Pancreas (tissue), 10 donors: Measurements from ENCODE around the gene DLG3. TPM values are rescaled to one million over a fixed set of nuclear protein-coding genes. Genes with fewer than 3 reads are reported as not detected.
A peak's percentile ranks its signal among the peaks of the same experiment; 100 is the strongest.

Experiments
- ATAC-seq, 4 donors: fragments of 200-7000 bp; cut with Tn5 transposase; one replicate each; pipeline versions ENCODE4 v1.8.0 to v1.9.1; 2020; ENCODE audit warnings: mild to moderate bottlenecking in 4 of 4, moderate library complexity in 4 of 4
- DNase-seq, 6 donors: peaks; one replicate each; pipeline ENCODE4 v3.0.0-alpha.2; 2020
- FAIRE-seq: peaks from 2 replicates; lab custom pipeline; 2012; peaks lifted over from hg19 to GRCh38; lab: Jason Lieb, UNC
- H3K27ac ChIP-seq, 4 donors: fragments of 200-600 bp; sonication (generic); 1 replicate in 3 of 4; 2 replicates in 1 of 4; pipeline versions ENCODE4 v1.5.0 to v1.8.0; 2020
- H3K27me3 ChIP-seq, 4 donors: fragments of 200-600 bp; one replicate each; pipeline ENCODE4 v1.8.0; 2021
- H3K36me3 ChIP-seq, 3 donors: fragments of 200-600 bp; sonication (generic) in 1 of 3; one replicate each; pipeline versions ENCODE4 v1.5.0 to v1.8.0; 2020 to 2021
- H3K4me1 ChIP-seq, 3 donors: fragments of 200-600 bp; one replicate each; pipeline ENCODE4 v1.8.0; 2021
- H3K4me3 ChIP-seq, 4 donors: fragments of 200-600 bp; sonication (generic) in 2 of 4; one replicate each; pipeline versions ENCODE4 v1.5.0 to v1.8.0; 2020 to 2021
- H3K9me3 ChIP-seq, 4 donors: fragments of 200-600 bp; one replicate each; pipeline ENCODE4 v1.8.0; 2021
- WGBS, 2 donors: extraction: QIAGEN DNeasy Blood & Tissue Kit; methylation state at CpG; one replicate each; pipeline ENCODE4 v1.1.7; 2013; 5-methylcytosine and 5-hydroxymethylcytosine counted together
- intact Hi-C, 3 donors: fragments of 100-400 bp; cut with DNase I; formaldehyde crosslinking; loops; one replicate each; pipeline versions ENCODE4 v1.11.1 to v1.14.2; 2022
- polyA plus RNA-seq, 2 donors: library from polyadenylated mRNA; stranded (reverse); fragments of 200-250 nt; gene quantifications; one replicate each; pipeline ENCODE4 v1.2.3, GENCODE V29; 2013
- total RNA-seq, 6 donors: library from RNA; stranded (reverse); fragmentation: NEBNext Ultra II Directional in 4 of 6; extraction: Animal tissue kit (Norgen Biotek cat#: 25700) in 4 of 6; gene quantifications; one replicate each; pipeline versions ENCODE4 v1.2.1 to v1.2.4, GENCODE V29; 2021 to 2023
- TF ChIP-seq, protein P1 (sequence below), 4 donors: fragments of 200-600 bp; sonication (generic) in 3 of 4; IDR thresholded peaks; one replicate each; pipeline versions ENCODE4 v1.5.0 to v1.8.0; 2021; ENCODE audit warnings: antibody characterized with exemption in 4 of 4
- donor health status: healthy with polysubstance abuse.
- donor health status: DM: no; HTN: no; CAD: no; lungs with moderate emphysema.
- donor health status: DM: no; HTN: no; CAD: no.
- donor health status: control.
- donor health status: control.
- donor health status: Bipolar disorder and iron deficiency.
- donor health status: DM: yes; HTN: yes; CAD: no.
- donor health status: DM: no; HTN: no; CAD: no.
- donor health status: DM: no; HTN: no; CAD: no.
- donor health status: DM: yes; HTN: yes; CAD: no.

Gene DLG3
- total and polyA plus RNA-seq, 8 donors, result 18.7 to 55.7 (median 43.2) TPM

DNA sequence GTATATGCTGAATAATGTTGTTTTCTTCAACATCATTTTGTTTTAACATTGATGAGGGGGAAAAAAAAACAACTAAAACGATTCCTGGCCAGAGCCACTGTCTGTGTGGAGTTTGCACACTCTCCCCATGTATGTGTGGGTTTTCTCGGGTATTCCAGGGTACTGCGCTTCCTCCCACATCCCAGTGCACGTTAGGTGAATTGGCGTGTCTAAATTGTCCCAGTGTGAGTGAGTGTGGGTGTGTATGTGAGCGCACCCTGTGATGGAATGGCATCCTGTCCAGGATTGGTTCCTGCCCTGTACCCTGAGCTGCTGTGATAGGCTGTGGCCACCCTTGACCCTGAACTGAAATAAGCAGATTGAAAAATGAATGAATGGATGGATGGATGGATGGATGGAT, 2.4 kb upstream of the DLG3 start:
- no peaks in the 10 kb centered on the region for H3K9me3 ChIP-seq
- TF ChIP-seq, protein P1, sequence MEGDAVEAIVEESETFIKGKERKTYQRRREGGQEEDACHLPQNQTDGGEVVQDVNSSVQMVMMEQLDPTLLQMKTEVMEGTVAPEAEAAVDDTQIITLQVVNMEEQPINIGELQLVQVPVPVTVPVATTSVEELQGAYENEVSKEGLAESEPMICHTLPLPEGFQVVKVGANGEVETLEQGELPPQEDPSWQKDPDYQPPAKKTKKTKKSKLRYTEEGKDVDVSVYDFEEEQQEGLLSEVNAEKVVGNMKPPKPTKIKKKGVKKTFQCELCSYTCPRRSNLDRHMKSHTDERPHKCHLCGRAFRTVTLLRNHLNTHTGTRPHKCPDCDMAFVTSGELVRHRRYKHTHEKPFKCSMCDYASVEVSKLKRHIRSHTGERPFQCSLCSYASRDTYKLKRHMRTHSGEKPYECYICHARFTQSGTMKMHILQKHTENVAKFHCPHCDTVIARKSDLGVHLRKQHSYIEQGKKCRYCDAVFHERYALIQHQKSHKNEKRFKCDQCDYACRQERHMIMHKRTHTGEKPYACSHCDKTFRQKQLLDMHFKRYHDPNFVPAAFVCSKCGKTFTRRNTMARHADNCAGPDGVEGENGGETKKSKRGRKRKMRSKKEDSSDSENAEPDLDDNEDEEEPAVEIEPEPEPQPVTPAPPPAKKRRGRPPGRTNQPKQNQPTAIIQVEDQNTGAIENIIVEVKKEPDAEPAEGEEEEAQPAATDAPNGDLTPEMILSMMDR (IDR thresholded peaks at IDR 0.05), result no peak
- no peaks in the 10 kb centered on the region for H3K4me1 ChIP-seq
- no peak for FAIRE-seq
- H3K36me3 ChIP-seq, result no peaks in the 10 kb centered on the region
- no peak for DNase-seq
- intact Hi-C loops, result loop anchor here in 1 of 3 donors (10.0 kb wide), 1 partner anchor 113 kb away; no protein-coding TSS in a partner anchor
- ATAC-seq, result no peak
- WGBS, 2 donors, result 43 to 51% methylated on average over 6 of the region's 6 CpGs
- no peak overlapping the region for H3K4me3 ChIP-seq
- no peak overlapping the region for H3K27ac ChIP-seq
- H3K27me3 ChIP-seq, result peaks cover 0 to 11% (median 0%) of the 10 kb centered on the region in 4 donors

DNA sequence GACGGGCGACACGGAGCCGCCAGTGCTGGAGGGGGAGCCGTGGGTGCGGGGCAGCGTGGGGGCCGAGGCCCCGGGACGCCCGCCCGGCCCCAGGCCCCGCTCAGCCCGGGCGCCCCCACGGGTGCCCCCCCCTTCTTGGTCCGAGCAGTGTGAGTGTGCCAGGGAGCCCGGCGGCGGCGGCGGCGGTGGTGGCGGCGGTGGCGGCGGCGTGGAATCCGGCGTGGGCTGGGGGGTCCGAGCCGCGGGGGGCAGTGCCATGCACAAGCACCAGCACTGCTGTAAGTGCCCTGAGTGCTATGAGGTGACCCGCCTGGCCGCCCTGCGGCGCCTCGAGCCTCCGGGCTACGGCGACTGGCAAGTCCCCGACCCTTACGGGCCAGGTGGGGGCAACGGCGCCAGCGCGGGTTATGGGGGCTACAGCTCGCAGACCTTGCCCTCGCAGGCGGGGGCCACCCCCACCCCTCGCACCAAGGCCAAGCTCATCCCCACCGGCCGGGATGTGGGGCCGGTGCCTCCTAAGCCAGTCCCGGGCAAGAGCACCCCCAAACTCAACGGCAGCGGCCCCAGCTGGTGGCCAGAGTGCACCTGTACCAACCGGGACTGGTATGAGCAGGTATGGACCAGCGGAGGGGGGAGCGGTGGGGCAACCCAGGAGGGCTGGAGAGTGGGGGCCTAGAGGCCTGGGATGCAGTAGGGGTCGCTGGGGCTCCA, 466 bp downstream of the DLG3 start:
- H3K36me3 ChIP-seq, result no peaks in the 10 kb centered on the region
- no peaks in the 10 kb centered on the region for H3K4me1 ChIP-seq
- no peaks in the 10 kb centered on the region for H3K9me3 ChIP-seq
- TF ChIP-seq, protein P1 (IDR thresholded peaks at IDR 0.05), result no peak
- peaks cover 0 to 11% (median 0%) of the 10 kb centered on the region in 4 donors for H3K27me3 ChIP-seq
- H3K27ac ChIP-seq, result no peak overlapping the region
- peak overlapping the region in 2 of 4 donors; percentile 20 to 33 for H3K4me3 ChIP-seq
- FAIRE-seq (no peak), ATAC-seq (peak in 3 of 4 donors; percentile 21 to 41 (median 28)), DNase-seq (peak in 1 of 6 donors; percentile 77)
- intact Hi-C loops, result loop anchor here in 1 of 3 donors (10.0 kb wide), 1 partner anchor 110 kb away; no protein-coding TSS in a partner anchor
- 3 to 31% methylated on average over 49 to 56 of the region's 61 CpGs for WGBS, 2 donors

DNA sequence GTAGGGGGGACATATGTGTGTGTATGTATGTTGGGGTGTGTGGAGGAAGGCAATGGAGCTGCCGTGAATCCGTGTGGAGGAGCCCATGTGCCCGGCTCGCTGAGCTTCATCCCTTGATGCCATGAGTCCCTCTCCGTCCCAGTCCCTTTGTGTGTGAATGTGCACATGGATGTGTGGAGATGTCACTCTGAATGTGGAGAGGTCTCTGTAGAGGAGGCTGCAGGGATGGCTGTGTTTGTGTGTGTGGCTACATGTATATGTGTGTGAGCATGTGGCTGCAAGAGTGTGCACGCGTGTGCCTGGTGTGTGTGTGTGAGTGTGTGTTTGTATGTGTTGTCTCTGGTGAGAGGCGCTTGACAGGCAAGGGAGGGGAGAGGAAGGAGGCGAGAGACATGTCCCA, 1.3 kb downstream of the DLG3 start:
- H3K4me1 ChIP-seq, result no peaks in the 10 kb centered on the region
- no peak overlapping the region for H3K27ac ChIP-seq
- peaks cover 0 to 11% (median 0%) of the 10 kb centered on the region in 4 donors for H3K27me3 ChIP-seq
- H3K4me3 ChIP-seq, result no peak overlapping the region
- DNase-seq, result no peak
- no peaks in the 10 kb centered on the region for H3K9me3 ChIP-seq
- ATAC-seq, result no peak
- no peaks in the 10 kb centered on the region for H3K36me3 ChIP-seq
- 80 to 82% methylated on average over 9 of the region's 9 CpGs for WGBS, 2 donors
- FAIRE-seq, result no peak
- intact Hi-C loops, result loop anchor here in 1 of 3 donors (10.0 kb wide), 1 partner anchor 109 kb away; no protein-coding TSS in a partner anchor
- TF ChIP-seq, protein P1 (IDR thresholded peaks at IDR 0.05), result no peak

DNA sequence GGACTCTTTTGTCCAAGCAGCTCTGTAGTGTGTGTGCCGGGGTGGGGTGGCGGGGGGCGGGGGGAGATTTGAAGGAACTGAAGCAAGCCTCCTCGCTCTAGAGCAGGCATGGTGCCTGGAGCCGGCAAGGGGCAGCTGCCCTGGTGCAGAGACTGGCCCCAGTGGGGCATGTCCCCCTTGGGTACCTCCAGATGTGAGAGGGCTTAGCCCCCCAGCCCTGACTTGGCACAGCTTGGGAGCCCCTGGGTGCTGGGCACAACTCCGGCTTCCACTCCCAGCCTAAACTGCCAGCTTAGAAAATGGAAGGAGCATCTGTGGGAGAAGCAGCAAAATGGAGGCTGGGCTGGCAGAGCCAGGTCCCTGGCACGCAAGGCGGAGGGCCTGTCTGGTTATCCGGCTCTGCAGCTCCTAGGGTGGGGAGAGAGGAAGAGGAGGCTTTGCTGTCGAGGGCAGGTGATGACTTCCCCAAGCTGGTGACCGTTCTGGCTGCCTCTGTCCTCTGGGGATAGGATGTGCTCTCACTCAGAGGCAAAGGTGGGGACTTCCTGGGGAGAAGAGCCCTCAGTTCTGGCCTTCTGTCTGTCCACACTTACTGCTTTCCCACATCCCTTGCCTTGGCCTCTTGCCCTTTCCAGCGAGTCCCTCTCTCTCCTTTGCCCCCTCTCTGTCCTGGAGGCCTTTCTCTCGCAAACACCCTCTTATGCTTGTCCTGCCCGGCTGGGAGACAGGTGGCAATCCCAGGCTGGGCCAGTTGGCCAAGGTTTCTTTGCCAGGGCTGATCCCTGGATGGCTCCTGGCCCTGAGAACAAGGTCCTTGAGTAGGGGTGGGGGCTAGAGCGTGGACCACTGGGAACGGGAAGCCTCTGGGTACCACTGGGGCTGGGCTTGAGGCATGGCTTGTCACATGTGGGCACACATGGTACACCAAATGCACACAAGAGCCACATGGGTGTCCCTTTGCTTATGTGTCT, 2.0 kb downstream of the DLG3 start:
- 72 to 80% methylated on average over 16 of the region's 16 CpGs for WGBS, 2 donors
- intact Hi-C loops, result loop anchor here in 1 of 3 donors (10.0 kb wide), 1 partner anchor 108 kb away; no protein-coding TSS in a partner anchor
- no peak overlapping the region for H3K27ac ChIP-seq

More for the DNA sequence above, 2.0 kb downstream of the DLG3 start:
- no peak for FAIRE-seq
- no peak for ATAC-seq
- no peak for DNase-seq
- Histone ChIP-seq H3K4me3 (no peak overlapping the region), H3K27me3 (peaks cover 0 to 11% (median 0%) of the 10 kb centered on the region in 4 donors), H3K4me1 (no peaks in the 10 kb centered on the region), H3K9me3 (no peaks in the 10 kb centered on the region), H3K36me3 (no peaks in the 10 kb centered on the region)
- TF ChIP-seq, protein P1 (IDR thresholded peaks at IDR 0.05), result no peak
